NK-92 (cell line): Measurements from ENCODE around the gene SCN7A.
"Not testable (repeated sequence)": the region's sequence is repeated elsewhere in the genome, so short reads cannot be mapped to it uniquely, and the experiment has no call there.

Source experiments
- DNase-seq: peaks from one replicate; lab custom pipeline; 2025; ENCODE audit not compliant: unreplicated experiment; lab: John Stamatoyannopoulos, UW

The SCN7A gene

GRCh38 chr2:166494140-166494624, at the start of gene SCN7A:
Gene SCN7A, minus strand, starts transcription at chr2:166494249. Its CDS starts 16,553 bp downstream, at chr2:166477696.
- DNase-seq, result no peak

DNA sequence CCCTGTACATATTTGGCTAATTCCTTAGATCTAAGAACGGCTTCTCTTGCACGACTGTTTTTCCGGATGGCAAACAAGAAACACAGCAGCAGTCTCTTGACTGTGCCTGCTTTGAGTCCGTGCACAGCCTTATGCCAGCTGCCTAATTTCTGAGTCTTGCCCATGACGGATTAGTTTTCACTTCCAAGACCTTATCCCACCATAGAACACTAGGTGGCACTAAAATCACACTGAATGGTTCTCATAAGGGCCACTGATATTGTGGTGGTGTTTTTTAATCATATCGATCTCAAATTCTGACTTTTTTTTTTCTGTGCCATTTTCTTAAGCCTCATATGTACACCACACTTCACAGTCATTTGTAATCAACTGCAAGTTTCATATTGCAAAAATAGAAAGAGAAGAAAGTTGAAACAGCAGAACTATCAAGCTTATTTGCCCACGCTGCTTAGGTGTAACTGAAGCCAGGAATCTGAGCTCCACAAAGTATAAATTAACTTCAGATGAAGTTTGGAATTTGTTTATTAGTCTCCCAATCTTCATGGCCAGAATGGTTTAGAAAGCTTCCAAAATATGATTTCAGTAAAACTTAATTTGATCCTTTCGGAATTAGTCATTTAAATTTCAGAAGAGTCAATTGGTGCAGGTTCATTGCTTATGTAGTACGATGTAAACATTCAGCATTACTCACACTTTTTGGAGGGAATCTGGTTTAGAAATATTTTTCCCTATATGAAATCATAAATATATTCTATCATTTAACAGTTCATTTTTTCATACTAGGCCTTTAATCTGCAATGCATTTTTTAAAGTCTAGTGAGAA, 45.5 kb upstream of the SCN7A start:
- DNase-seq, result no peak

DNA sequence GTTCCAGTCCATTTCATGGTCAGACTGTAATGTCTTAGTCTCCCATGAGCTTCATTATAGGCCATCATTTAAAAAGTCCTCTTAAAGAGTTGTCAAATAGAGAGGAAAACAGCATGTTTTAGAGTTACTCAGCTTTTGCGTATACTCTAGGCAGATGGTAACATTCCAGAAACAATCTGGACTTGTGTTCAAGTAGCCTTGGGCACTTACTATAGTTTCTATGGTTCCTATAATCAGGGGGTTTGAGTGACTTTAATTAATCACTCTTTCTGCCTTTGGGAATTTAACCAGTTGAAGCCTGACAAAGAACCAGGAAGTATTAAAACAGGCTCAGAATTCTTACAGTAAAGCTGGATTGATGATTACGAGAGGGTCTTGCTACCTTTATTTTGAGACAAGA, 42.1 kb upstream of the SCN7A start:
- no peak for DNase-seq

DNA sequence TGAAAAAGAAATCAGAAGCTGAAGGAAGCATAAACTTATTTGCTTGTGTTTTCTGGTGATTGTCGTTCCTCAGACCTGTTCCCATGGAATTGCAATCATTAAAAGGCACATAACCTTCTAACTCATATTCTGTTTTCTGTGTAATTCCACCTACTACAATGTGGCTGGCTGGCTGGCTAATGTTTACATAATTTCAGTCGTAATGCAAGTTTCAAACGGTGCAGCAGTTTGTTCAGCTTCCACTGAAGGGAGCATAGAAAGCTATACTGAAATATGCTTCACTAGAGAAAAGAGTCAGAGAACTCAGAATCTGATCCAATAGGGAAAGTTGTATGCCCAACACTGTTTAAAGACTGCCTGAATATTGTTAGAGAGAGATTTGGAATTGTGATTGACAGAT, 27.1 kb upstream of the SCN7A start:
- no peak for DNase-seq

DNA sequence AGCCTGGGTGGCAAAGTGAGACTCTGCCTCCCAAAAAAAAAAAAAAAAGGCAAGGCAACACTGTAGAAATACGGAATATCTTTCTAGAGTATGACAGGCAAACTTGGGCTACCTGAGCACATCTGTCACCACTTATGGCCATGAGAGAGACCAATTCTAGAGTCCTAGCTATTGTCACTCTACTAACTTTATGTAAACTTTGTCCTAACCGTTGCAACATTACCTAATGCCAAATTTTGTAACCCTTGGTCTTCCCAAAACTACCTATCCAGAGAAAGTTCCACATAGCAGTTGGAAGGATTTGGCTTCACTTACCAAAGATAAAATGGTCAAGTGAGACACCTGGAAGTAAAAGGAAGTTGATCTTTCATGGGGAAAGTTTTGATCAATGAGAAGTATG, 26.6 kb upstream of the SCN7A start:
- no peak for DNase-seq

DNA sequence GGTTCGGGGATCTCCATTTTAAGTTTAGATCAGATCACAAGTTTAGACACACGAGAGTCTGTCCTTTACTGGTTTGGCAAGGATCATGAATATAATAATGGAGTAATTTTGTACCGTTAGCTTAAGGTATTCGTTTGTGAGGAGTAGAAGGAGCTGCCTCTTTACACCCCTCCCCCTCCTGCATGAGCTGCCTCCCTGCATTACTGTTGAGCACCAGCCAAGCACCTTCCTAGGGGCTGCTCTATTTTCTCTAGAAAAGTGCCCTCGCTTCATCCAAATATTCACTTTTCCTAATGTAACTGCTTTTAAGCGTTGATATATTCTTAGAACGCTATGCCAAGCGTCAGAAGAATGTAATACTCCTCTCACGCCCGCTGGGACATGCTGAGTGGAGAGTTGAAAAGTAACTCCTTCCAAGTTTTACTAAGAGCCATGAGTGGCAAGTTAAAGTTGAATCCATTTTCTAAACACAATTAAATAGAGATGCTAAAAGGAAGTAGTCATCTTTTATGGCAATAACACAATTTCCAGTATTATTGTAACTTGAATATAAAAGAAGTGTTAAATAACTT, 25.4 kb upstream of the SCN7A start:
- DNase-seq, result no peak

GRCh38 chr2:166518634-166519390, 24.8 kb upstream of the SCN7A start:
- DNase-seq, result no peak

- DNase-seq, result no peak
Measured at GRCh38 chr2:166517533-166518061, 23.5 kb upstream of the SCN7A start.

DNA sequence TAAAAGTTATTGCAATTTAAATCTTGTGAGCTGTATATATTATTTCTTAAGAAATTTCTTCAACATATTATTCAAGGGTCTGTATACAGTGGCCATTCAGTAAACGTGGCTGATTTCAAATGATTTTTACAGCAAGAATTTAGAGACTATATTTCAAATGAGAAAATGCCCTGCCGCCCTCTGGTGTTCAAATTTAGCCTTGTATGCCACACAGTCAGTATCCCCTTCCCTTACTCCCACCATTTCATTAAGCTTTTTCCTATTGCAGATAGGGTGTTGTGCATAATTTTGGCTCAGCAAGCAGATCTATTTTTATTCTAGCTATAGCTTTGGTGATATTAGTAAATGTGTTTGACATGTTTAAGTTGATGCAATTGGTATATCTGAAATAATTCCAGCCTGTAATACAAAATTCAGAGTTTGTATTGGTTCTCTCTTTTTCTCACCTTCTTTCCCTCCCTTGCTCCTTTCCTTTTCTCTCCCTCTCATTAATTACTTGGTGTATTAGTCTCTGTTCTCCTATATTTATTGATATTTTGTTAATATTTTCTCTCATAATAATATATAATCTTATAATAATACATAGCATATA, 22.8 kb upstream of the SCN7A start:
- DNase-seq, result no peak

DNA sequence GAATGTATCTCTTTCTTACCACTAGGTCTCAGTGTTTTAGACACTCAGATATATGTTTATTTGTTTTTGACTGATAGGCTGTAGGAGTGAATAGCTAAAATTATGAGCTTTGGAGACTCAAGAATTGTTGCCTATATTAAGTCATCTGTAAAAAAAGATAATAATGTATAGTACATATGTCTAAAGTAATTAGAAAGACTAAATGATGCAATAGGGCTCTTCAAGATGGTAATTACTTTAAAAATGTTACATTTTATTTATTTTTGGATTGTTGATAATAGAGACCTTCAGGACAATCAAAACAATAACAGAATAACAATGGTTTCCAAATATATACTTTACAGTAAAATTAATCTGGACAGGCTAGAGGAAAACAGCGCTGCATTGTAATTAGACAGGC, 19.9 kb upstream of the SCN7A start:
- no peak for DNase-seq

DNA sequence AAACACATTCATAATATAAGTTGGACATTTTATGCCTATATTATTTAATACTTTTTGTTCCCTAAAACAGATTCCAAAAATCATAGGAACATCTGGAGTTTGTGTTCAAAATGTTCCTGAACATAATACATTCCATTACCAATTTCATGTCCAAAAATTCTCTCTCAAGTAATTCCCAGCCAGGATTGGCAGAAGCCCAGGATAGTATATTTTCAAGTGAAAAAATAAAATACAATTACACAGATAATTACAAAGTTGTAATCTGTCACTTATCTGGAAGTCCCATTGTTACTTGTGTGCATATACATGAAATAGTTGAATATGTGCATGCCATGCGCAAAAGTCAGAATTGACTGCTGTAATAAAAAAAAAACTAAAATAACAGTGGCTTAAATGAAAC, 5.2 kb upstream of the SCN7A start:
- DNase-seq, result no peak

DNA sequence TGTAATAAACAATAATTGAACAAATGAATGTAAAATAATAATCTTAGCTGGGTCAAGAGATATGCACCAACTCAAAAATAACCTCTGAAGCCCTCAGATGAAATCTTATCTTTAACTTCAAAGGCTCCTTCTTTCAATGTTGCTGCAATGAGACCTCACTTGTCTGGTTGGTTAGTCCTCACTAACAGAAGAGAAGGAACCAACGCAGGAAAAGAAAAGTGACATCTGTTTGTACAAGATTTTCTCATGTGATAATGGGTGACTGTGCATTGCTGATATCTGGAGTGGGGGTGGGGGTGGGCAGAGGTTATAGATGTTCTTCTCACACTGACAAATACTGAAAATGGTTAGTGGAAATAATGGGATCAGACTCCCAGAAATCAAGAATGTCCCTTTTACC, 2.6 kb downstream of the SCN7A start:
- no peak for DNase-seq

DNA sequence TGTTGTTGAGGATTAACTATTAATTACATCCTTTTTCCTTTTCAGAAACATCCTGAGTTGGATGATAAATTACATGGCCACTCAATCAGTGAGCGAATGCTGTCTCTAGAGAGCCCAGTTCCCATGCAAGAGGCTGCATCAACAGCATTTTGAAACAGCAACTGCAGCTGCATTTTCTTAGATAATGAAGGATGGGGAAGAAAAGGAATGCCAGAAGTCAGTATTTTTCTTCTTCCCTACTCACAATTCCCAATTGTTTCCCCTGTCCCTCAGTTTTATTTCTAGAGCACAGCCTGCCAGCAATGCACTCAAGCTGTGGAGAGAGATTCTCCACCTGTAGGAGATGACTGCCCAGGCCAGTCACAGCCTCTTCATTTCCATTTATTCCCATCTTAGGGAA, 6.9 kb downstream of the SCN7A start:
- no peak for DNase-seq

DNA sequence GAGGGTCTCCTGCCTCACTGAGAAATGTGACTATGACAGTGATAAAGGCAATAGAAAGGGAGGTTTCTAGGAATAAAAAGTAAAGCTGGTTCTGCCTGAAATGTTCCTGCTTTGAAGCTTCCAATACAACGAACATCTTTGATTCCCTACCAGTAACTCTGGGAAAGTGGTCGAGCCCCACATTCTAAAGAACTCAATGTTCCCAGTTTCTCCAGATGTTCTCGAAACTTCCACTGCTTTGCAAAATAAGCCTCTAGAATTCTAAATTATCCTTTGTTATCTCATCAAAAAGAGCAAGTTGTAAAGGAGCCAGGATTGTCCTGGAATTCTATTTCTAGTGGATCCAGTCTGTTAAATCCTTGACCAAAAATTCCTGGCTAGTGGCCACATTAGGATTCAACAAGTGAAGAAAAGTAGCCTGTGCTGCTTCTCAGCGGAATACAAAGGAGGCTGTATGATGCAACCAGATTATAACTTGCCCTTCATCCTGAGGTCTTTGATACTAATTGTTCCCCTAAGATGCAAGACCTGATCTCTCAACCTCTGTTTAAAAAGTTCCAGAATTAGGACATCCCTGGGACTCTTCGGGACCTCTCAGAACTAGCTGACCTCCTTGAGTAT, 8.4 kb downstream of the SCN7A start:
- DNase-seq, result no peak

- no peak for DNase-seq
Measured at GRCh38 chr2:166472332-166472731, 21.7 kb downstream of the SCN7A start.

- DNase-seq, result no peak
Measured at GRCh38 chr2:166468124-166469024, 25.7 kb downstream of the SCN7A start.

DNA sequence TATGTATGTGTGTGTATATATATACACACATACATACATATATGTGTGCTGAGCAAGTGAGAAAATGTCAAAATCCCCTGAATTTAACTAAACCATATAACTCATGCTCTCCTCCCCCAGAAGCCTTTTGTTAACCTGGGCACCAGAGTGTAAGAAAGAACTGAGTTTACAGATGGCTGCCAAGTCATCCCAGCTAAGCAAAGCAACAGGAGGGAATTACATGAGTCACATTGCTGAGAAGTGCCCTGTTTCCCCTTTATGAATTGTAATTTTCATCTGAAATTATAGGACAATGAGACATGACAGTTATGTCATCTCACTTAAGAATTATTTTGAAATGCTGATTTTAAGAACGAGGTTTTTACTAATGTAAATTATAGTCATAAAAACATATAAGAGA, 29.9 kb downstream of the SCN7A start:
- no peak for DNase-seq

DNA sequence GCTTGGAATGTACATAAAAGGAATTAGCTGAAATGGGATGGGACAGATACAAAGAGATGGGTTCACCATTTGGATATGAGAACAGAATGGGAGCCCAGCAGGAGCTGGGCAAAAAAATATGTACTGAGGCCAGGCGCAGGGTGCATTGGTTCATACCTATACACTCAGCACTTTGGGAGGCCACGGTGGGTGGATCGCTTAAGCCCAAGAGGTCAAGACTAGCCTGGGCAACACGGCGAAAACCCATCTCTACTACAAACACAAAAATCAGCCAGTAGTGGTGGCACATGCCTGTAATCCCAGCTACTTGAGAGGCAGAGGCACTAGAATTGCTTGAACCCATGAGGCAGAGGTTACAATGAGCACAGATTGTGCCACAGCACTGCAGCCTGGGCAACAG, 30.4 kb downstream of the SCN7A start:
- no peak for DNase-seq

DNA sequence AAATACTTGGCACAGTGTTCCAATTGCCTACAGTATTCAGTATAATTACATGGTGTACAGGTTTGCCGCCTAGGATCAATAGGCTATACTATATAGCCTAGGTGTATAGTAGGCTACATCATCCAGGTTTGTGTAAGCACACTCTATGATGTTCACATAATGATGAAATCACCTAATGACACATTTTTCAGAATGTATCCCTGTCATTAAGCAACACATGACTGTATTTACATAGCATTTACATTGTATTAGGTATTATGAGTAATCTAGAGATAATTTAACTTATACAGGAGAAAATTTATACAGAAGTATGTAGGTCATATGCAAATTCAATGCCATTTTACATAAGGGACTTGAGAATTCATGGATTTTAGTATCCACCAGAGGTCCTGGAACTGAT, 35.4 kb downstream of the SCN7A start:
- no peak for DNase-seq

DNA sequence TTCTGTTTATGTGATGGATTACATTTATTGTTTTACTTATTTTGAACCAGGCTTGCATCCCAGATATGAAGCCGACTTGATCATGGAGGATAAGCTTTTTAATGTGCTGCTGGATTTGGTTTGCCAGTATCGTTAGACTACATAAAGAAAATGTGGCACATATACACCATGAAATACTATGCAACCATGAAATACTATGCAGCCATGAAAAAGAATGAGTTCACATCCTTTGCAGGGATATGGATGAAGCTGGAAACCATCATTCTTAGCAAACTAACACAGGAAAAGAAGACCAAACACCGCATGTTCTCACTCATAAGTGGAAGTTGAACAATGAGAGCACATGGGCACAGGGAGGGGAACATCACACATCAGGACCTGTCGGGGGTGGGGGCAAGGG, 38.2 kb downstream of the SCN7A start:
- DNase-seq, result not testable (repeated sequence)
